22Rv1 (cell line): Measurements from ENCODE around the gene ARF1.

Experiments used
- H3K27ac ChIP-seq: fragments of 450-650 bp; 2 replicates; pipeline ENCODE4 v1.5.1; 2017
- ZFX ChIP-seq: fragments of 450-650 bp; IDR thresholded peaks from 2 replicates; pipeline ENCODE4 v1.6.1; 2017; ENCODE audit warnings: antibody characterized with exemption, borderline replicate concordance
- TF ChIP-seq, protein P1 (sequence below): fragments of 450-650 bp; IDR thresholded peaks from 2 replicates; pipeline ENCODE4 v1.5.1; 2017; ENCODE audit warnings: mild to moderate bottlenecking

Gene ARF1

GRCh38 chr1:228073061-228073856, 9.2 kb upstream of the ARF1 start:
- H3K27ac ChIP-seq = no peak overlapping the region
- TF ChIP-seq, protein P1, sequence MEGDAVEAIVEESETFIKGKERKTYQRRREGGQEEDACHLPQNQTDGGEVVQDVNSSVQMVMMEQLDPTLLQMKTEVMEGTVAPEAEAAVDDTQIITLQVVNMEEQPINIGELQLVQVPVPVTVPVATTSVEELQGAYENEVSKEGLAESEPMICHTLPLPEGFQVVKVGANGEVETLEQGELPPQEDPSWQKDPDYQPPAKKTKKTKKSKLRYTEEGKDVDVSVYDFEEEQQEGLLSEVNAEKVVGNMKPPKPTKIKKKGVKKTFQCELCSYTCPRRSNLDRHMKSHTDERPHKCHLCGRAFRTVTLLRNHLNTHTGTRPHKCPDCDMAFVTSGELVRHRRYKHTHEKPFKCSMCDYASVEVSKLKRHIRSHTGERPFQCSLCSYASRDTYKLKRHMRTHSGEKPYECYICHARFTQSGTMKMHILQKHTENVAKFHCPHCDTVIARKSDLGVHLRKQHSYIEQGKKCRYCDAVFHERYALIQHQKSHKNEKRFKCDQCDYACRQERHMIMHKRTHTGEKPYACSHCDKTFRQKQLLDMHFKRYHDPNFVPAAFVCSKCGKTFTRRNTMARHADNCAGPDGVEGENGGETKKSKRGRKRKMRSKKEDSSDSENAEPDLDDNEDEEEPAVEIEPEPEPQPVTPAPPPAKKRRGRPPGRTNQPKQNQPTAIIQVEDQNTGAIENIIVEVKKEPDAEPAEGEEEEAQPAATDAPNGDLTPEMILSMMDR = no peak
- TF ChIP-seq ZFX = no peak

GRCh38 chr1:228073857-228074545, 8.5 kb upstream of the ARF1 start:
- TF ChIP-seq, protein P1 = peak; percentile 38
- TF ChIP-seq ZFX = no peak
- H3K27ac ChIP-seq = no peak overlapping the region

DNA sequence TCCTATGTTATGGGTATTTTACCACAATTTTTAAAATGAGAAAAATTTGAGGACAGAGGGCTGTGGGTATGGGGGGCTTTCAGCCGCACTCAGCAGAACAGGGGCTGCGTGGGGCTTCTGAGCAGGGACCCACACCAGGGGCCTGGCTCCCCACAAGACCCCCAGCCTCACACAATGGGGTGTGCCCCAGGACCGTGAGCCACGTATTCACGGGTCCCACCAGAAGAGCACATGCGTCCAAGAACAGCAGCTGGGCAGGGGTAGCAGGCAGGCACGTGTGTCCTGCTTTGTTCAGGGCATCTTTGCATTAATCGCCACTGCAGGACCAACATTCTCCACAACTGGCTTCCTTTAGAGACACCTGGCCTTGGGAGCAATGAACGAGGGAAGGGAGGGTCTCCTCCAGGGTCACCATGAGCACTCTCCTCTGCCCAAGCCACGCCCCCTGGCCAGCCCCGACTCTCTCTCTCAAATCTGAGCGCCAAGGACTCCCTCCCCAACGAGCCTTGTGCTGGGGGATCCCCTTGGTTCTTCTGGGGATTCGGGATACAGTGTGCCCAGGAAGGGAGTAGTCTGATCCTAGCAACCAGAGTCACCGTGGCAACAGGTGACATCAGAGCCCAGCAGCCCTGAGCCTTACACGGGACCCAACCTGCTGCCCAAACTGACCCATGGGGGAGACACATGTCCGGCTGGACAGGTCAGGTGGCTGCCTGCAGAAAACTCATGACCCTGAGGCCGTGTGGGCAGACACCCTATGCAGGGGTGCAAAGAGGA, 7.4 kb upstream of the ARF1 start:
- no peak for TF ChIP-seq ZFX
- TF ChIP-seq, protein P1 = no peak

GRCh38 chr1:228075801-228076271, 6.7 kb upstream of the ARF1 start:
- TF ChIP-seq, protein P1 = no peak
- no peak for TF ChIP-seq ZFX
- H3K27ac ChIP-seq = no peak overlapping the region

More for the DNA sequence above, 7.4 kb upstream of the ARF1 start:
- H3K27ac ChIP-seq = no peak overlapping the region

DNA sequence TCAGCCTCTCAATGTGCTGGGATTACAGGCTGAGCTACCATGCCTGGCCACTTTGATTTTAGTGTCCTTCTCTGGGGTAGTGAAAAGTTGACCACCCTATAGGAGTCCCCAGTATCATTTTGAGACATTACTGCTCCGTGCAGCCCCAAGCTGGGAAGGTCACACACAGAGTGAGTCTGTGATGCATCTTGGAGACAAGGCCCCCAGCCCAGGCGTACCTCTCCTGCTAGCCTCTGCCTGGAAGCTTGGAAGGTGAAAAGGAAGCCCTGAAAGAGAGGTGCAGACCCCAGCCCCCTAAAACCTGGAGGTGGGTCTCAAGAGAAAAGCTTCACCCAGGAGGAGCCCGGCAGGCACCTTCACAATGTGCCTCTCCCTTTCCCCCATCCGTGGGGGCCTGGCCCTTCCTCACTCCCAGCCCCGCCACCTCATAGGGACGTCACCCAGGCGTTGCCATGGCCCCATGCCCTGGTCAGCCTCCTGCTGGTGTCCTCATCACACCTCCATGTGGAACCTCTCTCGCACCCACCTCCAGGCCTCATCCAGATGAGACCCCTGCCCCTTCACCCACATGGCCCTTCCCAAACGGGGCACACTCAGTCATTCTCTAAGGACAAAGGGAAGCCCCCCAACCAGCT, 5.6 kb upstream of the ARF1 start:
- H3K27ac ChIP-seq = no peak overlapping the region
- TF ChIP-seq, protein P1 = no peak
- no peak for TF ChIP-seq ZFX

GRCh38 chr1:228077565-228078330, 4.8 kb upstream of the ARF1 start:
- TF ChIP-seq ZFX = no peak
- TF ChIP-seq, protein P1 = no peak
- no peak overlapping the region for H3K27ac ChIP-seq
